ENCODE results near the gene NEUROD2.
A peak's percentile ranks its signal among the peaks of the same experiment; 100 is the strongest.
"Not testable (repeated sequence)": the region's sequence is repeated elsewhere in the genome, so short reads cannot be mapped to it uniquely, and the experiment has no call there.

The NEUROD2 gene

GRCh38 chr17:39601758-39602532 lies 5.8 kb downstream of the NEUROD2 start:
- no peak for DNase-seq

GRCh38 chr17:39600997-39601597 lies 6.6 kb downstream of the NEUROD2 start:
- no peak for DNase-seq

DNA sequence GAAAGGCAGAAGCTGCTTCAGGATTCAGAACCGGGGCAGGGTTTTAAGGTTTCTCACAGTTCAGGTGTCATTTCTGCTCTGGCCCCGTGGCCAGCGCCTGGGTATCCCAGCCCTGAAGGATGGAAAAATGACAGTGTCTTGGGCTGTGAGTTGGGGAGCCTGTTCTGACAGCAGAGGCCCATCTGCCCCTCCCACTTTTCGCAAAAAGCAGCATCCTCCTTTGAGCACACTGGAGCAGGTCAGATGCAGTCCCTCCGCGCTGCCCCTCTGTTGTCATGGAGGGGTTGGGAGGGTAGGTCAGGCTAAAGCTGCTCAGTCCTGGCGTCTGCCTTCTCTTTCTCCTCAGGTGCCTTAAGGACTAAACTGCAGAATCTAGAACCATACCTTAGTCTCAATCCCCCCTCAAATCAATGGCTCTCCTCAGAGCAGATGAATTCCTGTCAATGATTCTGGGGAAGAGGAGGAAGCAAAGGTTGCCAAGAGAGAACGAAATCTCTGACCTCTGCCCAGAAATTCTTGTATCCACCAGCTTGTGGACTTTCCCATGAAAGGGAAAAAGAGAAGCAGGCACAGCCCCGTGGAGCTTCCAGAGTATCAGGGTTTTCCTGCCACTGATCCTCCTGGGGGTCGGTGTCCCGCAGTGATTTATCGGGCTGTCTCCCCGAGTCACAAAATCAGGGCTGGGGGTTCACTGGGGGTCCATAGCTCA lies 7.3 kb downstream of the NEUROD2 start:
- no peak for DNase-seq

- DNase-seq: no peak
Observed at GRCh38 chr17:39599665-39600231, 8.0 kb downstream of the NEUROD2 start.

GRCh38 chr17:39599004-39599664 lies 8.6 kb downstream of the NEUROD2 start:
- no peak for DNase-seq

DNA sequence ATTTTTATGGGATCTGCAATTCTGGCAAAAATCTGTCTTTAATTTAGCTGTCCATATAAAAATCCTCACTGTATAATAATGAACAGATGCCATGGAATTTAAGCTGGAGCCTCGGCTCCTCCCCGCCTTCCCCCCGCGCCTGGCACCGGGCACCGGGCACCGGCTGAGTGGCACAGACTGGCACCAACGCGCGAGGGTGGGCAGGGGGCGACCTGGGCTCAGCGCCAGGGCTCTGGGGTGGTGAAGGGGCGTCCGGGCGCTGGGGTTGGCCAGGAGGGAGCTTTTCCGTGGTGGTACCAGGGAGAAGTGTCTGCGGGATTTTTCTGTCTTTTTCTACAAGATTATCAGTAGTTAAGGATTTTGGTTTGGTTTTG lies 9.1 kb downstream of the NEUROD2 start:
- DNase-seq: no peak

GRCh38 chr17:39598047-39598481 lies 9.7 kb downstream of the NEUROD2 start:
- DNase-seq: no peak

- DNase-seq: no peak
Observed at GRCh38 chr17:39597372-39598046, 10.2 kb downstream of the NEUROD2 start.

DNA sequence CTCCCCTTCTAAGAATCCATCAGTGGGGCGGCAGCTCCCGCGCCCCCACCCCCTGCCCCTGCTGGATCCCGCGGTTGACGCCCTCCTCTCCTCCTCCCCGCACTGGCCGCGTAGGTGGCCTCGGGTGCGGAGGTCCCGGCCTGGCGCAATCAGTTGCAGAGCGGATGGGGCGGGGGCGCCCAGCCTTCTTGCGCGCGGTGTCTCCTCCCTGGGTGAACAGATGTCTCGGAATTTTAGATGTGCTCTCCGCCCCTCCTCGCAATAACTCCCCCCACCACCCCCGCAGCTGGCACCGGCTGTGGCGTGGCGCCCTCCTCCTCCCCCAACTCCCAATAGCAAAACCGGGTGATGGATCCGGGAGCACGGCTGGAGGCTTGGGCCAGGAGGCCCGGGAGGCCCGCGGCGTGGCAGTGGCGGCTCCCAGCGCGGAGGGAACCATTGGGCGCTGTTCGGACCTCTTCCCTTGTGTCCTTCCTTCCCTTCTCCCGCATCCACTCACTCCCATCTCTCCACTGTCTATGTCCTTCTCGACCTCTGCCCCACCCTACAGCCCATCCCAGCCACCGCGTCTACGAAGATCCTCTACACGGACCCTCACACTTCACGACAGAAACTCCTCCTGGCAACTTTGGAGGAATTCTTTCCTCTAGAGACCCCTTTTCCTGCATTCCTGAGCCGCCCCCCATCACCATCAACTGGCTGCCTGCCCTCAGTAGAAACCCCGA lies 11.0 kb downstream of the NEUROD2 start:
- DNase-seq: no peak

DNA sequence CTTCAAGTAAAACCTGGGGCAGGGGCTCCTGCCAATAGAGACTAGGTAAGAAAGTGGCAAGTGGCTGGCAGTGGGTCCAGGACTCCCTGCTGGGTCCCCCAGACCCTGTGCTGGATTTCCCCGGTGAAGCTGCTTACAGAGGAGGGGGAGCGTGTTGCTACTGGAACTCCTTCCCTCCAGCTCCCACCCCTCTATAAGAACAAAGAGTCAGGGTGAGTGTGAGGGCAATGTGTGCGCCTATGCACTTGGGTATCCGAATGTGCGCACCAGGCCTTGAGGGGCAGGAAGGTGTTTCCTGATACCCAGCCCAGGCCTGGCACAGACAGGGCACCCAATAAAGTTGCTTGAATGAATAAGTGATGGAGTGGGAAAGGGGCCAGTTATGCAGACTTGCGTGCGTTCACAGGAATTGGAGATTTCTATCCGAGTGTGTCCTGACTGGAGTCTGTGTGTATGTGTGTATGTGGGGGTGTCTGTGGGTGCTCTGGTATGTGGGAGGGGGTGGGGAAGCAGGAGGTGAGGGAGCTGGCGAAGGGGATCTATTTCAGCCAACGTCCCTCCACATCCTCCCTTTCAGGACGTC lies 11.7 kb downstream of the NEUROD2 start:
- DNase-seq: no peak

DNA sequence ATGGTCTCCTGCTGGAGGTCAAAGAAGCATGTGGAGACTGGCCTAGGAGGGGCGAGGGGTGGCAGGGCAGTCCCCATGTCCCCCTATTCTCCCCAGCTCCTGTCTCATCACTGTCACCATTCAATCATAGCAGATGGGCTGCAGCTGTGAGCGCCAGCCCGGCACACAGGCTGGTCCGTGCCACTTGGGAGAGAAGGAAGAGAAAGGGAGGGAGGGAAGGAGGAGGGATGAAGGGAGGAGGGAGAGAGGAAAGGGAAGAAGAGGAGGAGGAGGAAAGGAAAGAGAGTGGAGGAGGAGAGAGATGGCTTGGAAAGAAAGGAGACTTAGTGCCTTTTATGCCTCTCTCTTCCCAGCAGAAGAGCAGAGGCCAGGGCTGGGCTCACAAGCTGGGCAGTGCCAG lies 12.4 kb downstream of the NEUROD2 start:
- no peak for DNase-seq

DNA sequence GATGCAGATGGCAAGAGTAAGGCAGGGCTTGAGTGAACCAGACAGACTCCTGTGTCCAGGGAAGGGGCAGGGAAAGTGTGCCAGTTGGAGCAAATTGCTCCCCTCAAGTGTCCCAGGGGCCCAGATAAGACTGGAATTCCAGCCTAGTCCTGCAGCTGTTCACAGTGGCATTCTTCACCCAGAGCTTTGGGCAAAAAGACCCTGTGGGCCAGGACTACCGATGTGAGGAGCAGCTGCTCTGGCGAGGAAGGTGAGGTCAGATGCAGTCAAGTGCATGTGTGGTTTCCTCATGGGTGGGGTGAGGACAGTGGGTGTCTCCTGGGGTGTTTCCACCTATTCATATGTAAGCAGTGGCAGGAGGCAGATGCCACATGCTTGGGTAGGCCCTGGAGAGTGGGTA lies 14.3 kb downstream of the NEUROD2 start:
- DNase-seq: no peak

DNA sequence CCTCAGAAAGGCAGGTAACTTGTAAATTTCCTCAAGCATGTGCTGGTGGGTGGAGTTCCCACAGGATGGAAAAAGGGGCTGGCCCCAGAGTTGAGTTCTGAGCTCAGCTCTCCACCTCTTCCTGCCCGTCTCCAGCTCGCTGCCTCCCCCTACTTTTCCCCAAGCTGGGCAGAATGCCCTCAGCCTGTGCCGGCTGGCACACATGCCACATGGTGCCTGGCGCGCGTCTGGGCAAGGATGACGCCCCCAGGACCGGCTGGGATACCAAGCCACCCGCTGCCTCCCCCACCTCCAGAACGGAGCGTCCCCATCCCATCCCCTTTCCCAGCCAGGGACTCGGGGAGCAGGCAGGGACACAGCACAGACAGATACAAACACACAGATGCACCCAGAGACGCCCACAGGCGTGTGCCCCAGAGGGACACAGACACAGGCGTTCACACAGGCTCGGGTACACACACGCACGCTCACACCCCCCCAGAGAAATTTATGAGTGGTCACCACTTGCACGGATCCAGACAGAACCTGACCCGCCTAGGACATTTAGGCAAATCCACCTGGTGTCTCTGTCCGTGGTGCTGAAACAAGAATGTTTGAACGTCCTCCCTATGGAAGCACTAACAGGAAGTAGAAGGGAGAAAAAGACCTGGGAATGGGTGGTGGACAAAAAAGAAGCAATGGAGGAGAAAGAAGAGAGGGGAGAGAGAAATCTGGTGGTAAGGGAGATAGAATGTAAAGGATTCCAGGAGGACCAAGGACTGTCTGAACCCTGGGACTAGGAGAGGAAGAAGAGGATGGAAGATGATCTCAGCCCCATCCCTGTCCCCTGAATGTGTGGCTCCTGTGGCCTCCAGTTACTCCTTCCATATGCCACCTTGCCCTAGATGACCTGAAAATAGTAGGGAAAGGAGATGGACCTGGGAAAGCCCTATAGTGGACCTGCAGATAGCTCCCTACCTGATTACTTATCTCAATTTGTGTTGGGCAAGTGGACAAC lies 15.5 kb downstream of the NEUROD2 start:
- DNase-seq: peak in 1 of 2 experiments; percentile 21

DNA sequence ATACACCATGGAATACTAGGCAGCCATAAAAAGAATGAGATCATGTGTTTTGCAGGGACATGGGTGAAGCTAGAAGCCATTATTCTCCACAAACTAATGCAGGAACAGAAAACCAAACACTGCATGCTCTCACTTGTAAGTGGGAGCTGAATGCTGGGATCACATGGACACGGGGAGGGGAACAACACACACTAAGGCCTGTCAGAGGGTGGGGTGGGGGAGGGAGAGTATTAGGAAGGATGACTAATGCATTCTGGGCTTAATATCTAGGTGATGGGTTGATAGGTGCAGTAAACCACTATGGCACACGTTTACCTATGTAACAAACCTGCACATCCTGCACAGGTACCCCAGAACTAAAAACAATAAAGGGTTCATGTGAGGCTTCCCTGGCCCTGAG lies 17.5 kb downstream of the NEUROD2 start:
- DNase-seq: not testable (repeated sequence)

- DNase-seq: no peak
Observed at GRCh38 chr17:39582658-39583057, 25.1 kb downstream of the NEUROD2 start.

DNA sequence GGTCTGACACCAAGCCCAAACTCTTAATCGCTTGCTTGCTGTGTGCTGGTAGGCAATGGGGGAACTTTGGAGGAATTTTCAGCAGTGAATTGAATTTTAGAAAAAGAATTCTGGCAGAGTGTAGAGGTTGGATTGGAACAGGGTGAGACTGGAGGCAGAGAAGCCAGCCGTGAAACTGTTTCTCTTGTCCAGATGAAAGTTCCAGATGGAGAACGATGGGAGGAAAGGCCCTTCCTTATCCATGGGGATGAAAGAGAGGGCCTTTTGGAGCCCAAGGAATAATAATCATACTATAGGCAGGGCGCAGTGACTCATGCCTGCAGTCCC lies 26.0 kb downstream of the NEUROD2 start:
- DNase-seq: no peak

- no peak for DNase-seq
Observed at GRCh38 chr17:39581071-39581758, 26.5 kb downstream of the NEUROD2 start.

DNA sequence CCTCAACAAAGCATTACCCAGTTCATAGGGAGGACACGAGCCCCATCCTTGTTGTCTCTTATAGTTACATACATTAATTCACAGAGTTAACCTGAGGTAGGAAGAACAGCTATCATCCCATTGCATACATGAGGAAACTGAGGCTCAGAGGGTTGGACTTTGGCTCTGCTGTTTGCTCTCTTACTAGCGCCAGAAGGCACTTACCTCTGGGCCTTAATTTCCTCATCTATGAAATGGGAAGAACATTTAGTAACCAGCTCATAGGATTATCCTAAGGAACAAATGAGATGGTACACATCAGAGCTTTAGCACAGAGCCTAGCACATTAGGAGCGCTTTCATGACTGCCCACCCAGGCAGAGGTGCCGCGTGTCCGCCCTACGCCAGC lies 27.6 kb downstream of the NEUROD2 start:
- no peak for DNase-seq

GRCh38 chr17:39579318-39580081 lies 28.2 kb downstream of the NEUROD2 start:
- DNase-seq: no peak

Data from AML-193 (cell line).